GM12875 (cell line): ENCODE results near the gene LIX1.

Source experiments
- H3K4me3 ChIP-seq: one replicate; pipeline ENCODE4 v1.5.1; 2011; ENCODE audit warnings: low read depth, low read length, control low read depth
- TF ChIP-seq, protein P1 (sequence below): IDR thresholded peaks from 2 replicates; pipeline ENCODE4 v1.5.1; 2011; ENCODE audit warnings: low read depth, mild to moderate bottlenecking, control low read depth, inconsistent platforms, low read length, moderate library complexity, borderline replicate concordance; ENCODE audit not compliant: insufficient read depth

Gene LIX1

GRCh38 chr5:97105501-97106215, 36.8 kb downstream of the LIX1 start:
- TF ChIP-seq, protein P1, sequence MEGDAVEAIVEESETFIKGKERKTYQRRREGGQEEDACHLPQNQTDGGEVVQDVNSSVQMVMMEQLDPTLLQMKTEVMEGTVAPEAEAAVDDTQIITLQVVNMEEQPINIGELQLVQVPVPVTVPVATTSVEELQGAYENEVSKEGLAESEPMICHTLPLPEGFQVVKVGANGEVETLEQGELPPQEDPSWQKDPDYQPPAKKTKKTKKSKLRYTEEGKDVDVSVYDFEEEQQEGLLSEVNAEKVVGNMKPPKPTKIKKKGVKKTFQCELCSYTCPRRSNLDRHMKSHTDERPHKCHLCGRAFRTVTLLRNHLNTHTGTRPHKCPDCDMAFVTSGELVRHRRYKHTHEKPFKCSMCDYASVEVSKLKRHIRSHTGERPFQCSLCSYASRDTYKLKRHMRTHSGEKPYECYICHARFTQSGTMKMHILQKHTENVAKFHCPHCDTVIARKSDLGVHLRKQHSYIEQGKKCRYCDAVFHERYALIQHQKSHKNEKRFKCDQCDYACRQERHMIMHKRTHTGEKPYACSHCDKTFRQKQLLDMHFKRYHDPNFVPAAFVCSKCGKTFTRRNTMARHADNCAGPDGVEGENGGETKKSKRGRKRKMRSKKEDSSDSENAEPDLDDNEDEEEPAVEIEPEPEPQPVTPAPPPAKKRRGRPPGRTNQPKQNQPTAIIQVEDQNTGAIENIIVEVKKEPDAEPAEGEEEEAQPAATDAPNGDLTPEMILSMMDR, result no peak

DNA sequence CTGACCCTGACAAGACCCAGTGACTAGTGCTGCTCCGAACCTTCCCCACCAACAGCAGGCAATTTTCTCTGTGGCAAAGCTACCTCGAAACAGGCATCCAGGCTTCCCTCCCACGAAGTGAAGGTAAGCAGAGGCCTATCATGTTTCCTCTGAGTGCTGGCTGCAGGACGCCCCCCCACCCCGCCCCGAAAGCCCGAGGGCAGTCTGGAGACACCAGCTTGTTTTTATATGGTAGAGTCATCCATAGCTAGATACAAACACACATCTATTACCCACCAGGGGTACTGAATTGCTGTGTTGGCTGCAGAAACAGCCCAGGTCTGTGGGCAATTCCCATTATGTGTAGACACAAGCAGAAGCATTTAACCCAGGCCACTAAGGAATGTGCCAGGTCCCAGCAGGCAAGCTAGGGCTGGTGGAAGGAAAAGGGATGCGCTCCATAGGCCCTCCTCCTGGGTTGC, 40.4 kb downstream of the LIX1 start:
- no peak overlapping the region for H3K4me3 ChIP-seq
- TF ChIP-seq, protein P1, result no peak

More at GRCh38 chr5:97105501-97106215, 36.8 kb downstream of the LIX1 start:
- H3K4me3 ChIP-seq, result no peak overlapping the region

DNA sequence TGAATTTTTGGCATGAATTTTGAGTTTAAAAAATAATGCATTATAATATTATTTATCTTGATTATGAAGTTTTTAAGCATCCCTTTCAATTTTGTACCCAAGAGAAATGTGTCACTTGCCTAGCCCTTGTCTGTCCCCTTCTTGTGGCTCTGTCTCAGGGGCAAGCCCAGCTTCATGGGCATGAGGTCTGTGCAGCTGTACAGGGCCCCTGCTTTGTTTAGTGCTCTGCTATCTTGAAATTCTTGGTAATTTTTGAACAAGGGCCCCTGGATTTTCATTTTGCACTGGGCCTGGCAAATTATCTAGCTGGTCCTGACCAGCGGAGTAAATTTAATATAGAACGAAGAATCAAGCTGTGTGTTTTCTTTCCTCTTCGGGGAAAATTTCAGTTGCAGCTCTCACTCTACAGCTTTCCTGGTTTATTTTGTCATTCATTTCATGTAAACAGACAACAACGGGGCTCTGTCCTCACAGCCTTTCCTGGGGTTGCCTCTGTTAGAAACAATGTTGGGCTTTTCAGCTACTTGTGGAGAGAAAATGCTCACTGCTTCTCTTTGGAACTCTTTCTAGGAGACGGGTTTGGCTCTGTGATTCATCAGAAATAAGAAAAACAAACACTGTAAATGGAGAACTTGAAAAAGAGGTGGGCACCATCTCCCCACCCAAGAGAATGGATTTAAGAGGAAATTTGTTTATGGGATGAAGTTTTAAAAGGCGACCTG, 41.1 kb downstream of the LIX1 start:
- TF ChIP-seq, protein P1, result no peak
- no peak overlapping the region for H3K4me3 ChIP-seq

DNA sequence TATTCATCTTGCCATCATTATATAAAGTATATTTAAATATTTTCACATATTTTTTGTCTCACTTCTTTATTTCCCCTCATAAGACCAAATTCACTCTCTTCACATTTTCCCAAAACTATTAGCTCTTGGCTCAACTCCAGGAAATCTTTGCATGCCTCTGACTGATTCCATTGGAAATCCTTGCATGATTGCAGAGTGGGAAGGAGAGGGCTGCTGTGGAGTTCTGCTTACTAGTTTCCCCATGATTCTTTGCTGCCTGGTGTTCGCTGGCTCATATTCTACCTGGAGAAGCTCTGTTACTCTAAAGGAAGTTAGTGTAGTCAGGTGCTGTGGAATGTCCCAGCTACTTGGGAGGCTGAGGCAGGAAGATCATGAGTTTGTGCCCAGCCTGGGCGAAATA, 41.9 kb downstream of the LIX1 start:
- TF ChIP-seq, protein P1, result no peak
- H3K4me3 ChIP-seq, result no peak overlapping the region

DNA sequence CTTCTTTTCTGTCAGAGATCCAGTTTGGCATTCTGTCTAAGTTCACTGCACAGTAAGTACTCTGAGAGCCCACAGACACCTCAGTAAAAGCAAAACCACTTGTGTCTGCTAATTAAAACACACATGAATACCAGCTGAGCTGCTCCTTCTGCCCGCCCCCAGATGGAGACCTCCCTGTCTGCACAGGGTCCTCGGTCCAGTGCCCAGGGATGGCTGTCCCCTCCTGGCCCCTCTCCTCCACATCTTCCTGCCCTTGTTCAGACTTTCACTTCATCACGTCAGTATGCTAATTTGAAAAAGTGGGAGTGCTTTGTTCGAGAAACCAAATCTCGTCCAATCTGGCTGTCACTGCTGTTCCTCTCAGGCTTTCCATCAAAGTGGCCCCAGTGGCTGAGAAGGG, 43.5 kb downstream of the LIX1 start:
- TF ChIP-seq, protein P1, result no peak
- no peak overlapping the region for H3K4me3 ChIP-seq

GRCh38 chr5:97097326-97098230, 44.8 kb downstream of the LIX1 start:
- TF ChIP-seq, protein P1, result no peak
- no peak overlapping the region for H3K4me3 ChIP-seq
